ENCODE measurements around the gene ARPC1B. TPM values are rescaled to one million over a fixed set of nuclear protein-coding genes. Genes with fewer than 3 reads are reported as not detected.

The ARPC1B gene
- total and polyA plus RNA-seq, 2 donors (not counting 1 experiment from before 2014, with no cell fraction given), result 245 to 394 TPM

GRCh38 chr7:99392659-99393354 is 18.3 kb downstream of the ARPC1B start:
- H3K27ac ChIP-seq (ENCODE audit: insufficient read depth, low read length), result peak overlapping the region; percentile 59
- H3K4me2 ChIP-seq (ENCODE audit: extremely low read depth, insufficient read depth, low read length), result peak overlapping the region; percentile 54
- no peaks in the 10 kb centered on the region for H4K20me1 ChIP-seq (ENCODE audit: control insufficient read depth, extremely low read depth, insufficient read depth, low read length)
- peak; percentile 58 to 69 for DNase-seq (ENCODE audit: low read depth in 2 of 2)
- H3K4me3 ChIP-seq (replicated peaks in 1 of 4; ENCODE audit: control extremely low read depth in 1 of 4, insufficient read depth in 1 of 4, low read depth in 3 of 4, low read length in 4 of 4), result peak overlapping the region in 3 of 4 experiments; percentile 10 to 59 (median 47)
- H3K9me3 ChIP-seq (ENCODE audit: control insufficient read depth, insufficient read depth, low read depth, low read length), result no peaks in the 10 kb centered on the region
- no peak overlapping the region for H2AFZ ChIP-seq (ENCODE audit: low read length)
- peaks cover 4% of the 10 kb centered on the region for H3K79me2 ChIP-seq (ENCODE audit: control insufficient read depth, insufficient read depth, low read length)
- TF ChIP-seq EZH2 (IDR thresholded peaks at IDR 0.05; ENCODE audit: low read length, missing control alignments) (no peak), CTCF (conservative IDR thresholded peaks at IDR 0.05 in 1 of 2, IDR thresholded peaks at IDR 0.05 in 1 of 2; ENCODE audit: low read depth in 1 of 2, low read length in 2 of 2) (no peak)
- H3K9ac ChIP-seq (ENCODE audit: insufficient read depth, low read length), result no peak overlapping the region
- peaks cover 11% of the 10 kb centered on the region for H3K4me1 ChIP-seq (ENCODE audit: control insufficient read depth, extremely low read depth, insufficient read depth, low read length)
- no peaks in the 10 kb centered on the region for H3K27me3 ChIP-seq (ENCODE audit: control insufficient read depth, insufficient read depth, low read length)
- H3K36me3 ChIP-seq (ENCODE audit: control insufficient read depth, insufficient read depth, low read length), result peaks cover 48% of the 10 kb centered on the region

GRCh38 chr7:99393355-99394187 is 19.0 kb downstream of the ARPC1B start:
- peak in 1 of 2 donors; percentile 27 for DNase-seq (ENCODE audit: low read depth in 2 of 2)
- peak overlapping the region; percentile 59 for H3K27ac ChIP-seq (ENCODE audit: insufficient read depth, low read length)
- no peak overlapping the region for H3K9ac ChIP-seq (ENCODE audit: insufficient read depth, low read length)

More at GRCh38 chr7:99393355-99394187, 19.0 kb downstream of the ARPC1B start:
- H3K9me3 ChIP-seq (ENCODE audit: control insufficient read depth, insufficient read depth, low read depth, low read length), result no peaks in the 10 kb centered on the region
- H2AFZ ChIP-seq (ENCODE audit: low read length), result no peak overlapping the region
- TF ChIP-seq EZH2 (IDR thresholded peaks at IDR 0.05; ENCODE audit: low read length, missing control alignments) (no peak), CTCF (conservative IDR thresholded peaks at IDR 0.05 in 1 of 2, IDR thresholded peaks at IDR 0.05 in 1 of 2; ENCODE audit: low read depth in 1 of 2, low read length in 2 of 2) (no peak)
- H3K36me3 ChIP-seq (ENCODE audit: control insufficient read depth, insufficient read depth, low read length), result peaks cover 43% of the 10 kb centered on the region
- peak overlapping the region; percentile 54 for H3K4me2 ChIP-seq (ENCODE audit: extremely low read depth, insufficient read depth, low read length)
- no peaks in the 10 kb centered on the region for H3K27me3 ChIP-seq (ENCODE audit: control insufficient read depth, insufficient read depth, low read length)
- no peaks in the 10 kb centered on the region for H4K20me1 ChIP-seq (ENCODE audit: control insufficient read depth, extremely low read depth, insufficient read depth, low read length)
- peak overlapping the region in 2 of 4 experiments; percentile 47 to 59 for H3K4me3 ChIP-seq (replicated peaks in 1 of 4; ENCODE audit: control extremely low read depth in 1 of 4, insufficient read depth in 1 of 4, low read depth in 3 of 4, low read length in 4 of 4)
- H3K4me1 ChIP-seq (ENCODE audit: control insufficient read depth, extremely low read depth, insufficient read depth, low read length), result peaks cover 11% of the 10 kb centered on the region
- peaks cover 4% of the 10 kb centered on the region for H3K79me2 ChIP-seq (ENCODE audit: control insufficient read depth, insufficient read depth, low read length)

Measured in fibroblast of lung (primary cell).